GM12878 (cell line): Measurements from ENCODE around the gene MOV10L1. TPM values are rescaled to one million over a fixed set of nuclear protein-coding genes. Genes with fewer than 3 reads are reported as not detected.

Experiments
- ATAC-seq: fragments of 200-7000 bp; cut with Tn5 transposase; 3 replicates; pipeline ENCODE4 v1.9.1; 2020; ENCODE audit warnings: mild to moderate bottlenecking, moderate library complexity
- BruUV-seq: library from RNA; stranded (reverse); fragments of 400-500 nt; replicated peaks from 2 replicates; lab custom pipeline; 2021; lab: Mats Ljungman, UMichigan
- CTCF ChIA-PET: fragments of 300-600 bp; sonication (Branson Sonifier 250); formaldehyde crosslinking; extraction: SDS; loops from one replicate; lab custom pipeline; 2021; ENCODE audit warnings: inconsistent platforms; lab: Yijun Ruan, JAX
- POLR2A ChIA-PET: fragments of 350-600 bp; formaldehyde crosslinking; extraction: SDS; loops from one replicate; lab custom pipeline; 2021; ENCODE audit warnings: inconsistent platforms; lab: Charles Lee
- RAD21 ChIA-PET: fragments of 300-600 bp; sonication (Branson Sonifier 250); formaldehyde crosslinking; loops from one replicate; lab custom pipeline; 2023; ENCODE audit warnings: antibody characterized with exemption; ENCODE audit not compliant: unreplicated experiment; lab: Charles Lee
- SMC1A ChIA-PET: fragments of 300-600 bp; sonication (Branson Sonifier 250); formaldehyde crosslinking; loops from one replicate; lab custom pipeline; 2023; ENCODE audit not compliant: unreplicated experiment, uncharacterized antibody; lab: Charles Lee
- DNase-seq: peaks from one replicate; pipeline ENCODE4 v3.0.0-alpha.2; 2011; ENCODE audit warnings: low read depth, low spot score
- FAIRE-seq: peaks from 3 replicates; lab custom pipeline; 2011; peaks lifted over from hg19 to GRCh38; lab: Jason Lieb, UNC
- H2AFZ ChIP-seq: 2 replicates; pipeline ENCODE4 v1.6.0; 2011; ENCODE audit warnings: low read depth, low read length, control low read depth; ENCODE audit not compliant: control insufficient read depth
- H3K27ac ChIP-seq: 2 replicates; pipeline ENCODE4 v1.5.1; 2011; ENCODE audit warnings: control low read depth; ENCODE audit not compliant: control insufficient read depth, insufficient read depth
- H3K27me3 ChIP-seq, 2 experiments: replicated peaks in 1 of 2; 2 replicates each; pipeline versions ENCODE4 v1.6.0 to v1.6.1; 2011; ENCODE audit warnings: low read length in 1 of 2; ENCODE audit not compliant: control insufficient read depth in 2 of 2, insufficient read depth in 2 of 2
- H3K36me3 ChIP-seq, 2 experiments: 2 replicates each; pipeline ENCODE4 v1.5.1; 2011; ENCODE audit warnings: low read length in 1 of 2; ENCODE audit not compliant: control insufficient read depth in 2 of 2, insufficient read depth in 2 of 2
- H3K4me1 ChIP-seq: 2 replicates; pipeline ENCODE4 v1.6.1; 2011; ENCODE audit warnings: mild to moderate bottlenecking, low read length, moderate library complexity, mixed read lengths; ENCODE audit not compliant: control insufficient read depth, insufficient read depth
- H3K4me2 ChIP-seq: 2 replicates; pipeline ENCODE4 v1.6.0; 2011; ENCODE audit warnings: control low read depth; ENCODE audit not compliant: control insufficient read depth, insufficient read depth
- H3K4me3 ChIP-seq: fragments of 200-600 bp; sonication (generic); 2 replicates; pipeline ENCODE4 v1.5.1; 2016
- H3K79me2 ChIP-seq: 2 replicates; pipeline ENCODE4 v1.6.0; 2011; ENCODE audit warnings: low read length; ENCODE audit not compliant: control insufficient read depth, insufficient read depth
- H3K9ac ChIP-seq: 2 replicates; pipeline ENCODE4 v1.8.0; 2011; ENCODE audit warnings: low read length, control low read depth, mixed read lengths; ENCODE audit not compliant: control insufficient read depth, insufficient read depth
- H3K9me3 ChIP-seq: replicated peaks from 3 replicates; pipeline ENCODE4 v1.5.1; 2011; ENCODE audit warnings: mild to moderate bottlenecking, low read length; ENCODE audit not compliant: control insufficient read depth, insufficient read depth
- H4K20me1 ChIP-seq: 2 replicates; pipeline ENCODE4 v1.6.0; 2011; ENCODE audit not compliant: control insufficient read depth, insufficient read depth
- DPF2 ChIP-seq: fragments of 450-650 bp; IDR thresholded peaks from 2 replicates; pipeline ENCODE4 v1.6.1; 2017; ENCODE audit warnings: mild to moderate bottlenecking
- EGR1 ChIP-seq, 2 experiments: IDR thresholded peaks; 1 replicate in 1 of 2; 2 replicates in 1 of 2; pipeline ENCODE4 v1.6.1; 2011 to 2012; ENCODE audit warnings: low read depth in 2 of 2, low read length in 2 of 2, borderline replicate concordance in 1 of 2, mild to moderate bottlenecking in 1 of 2, moderate library complexity in 1 of 2
- NR2F1 ChIP-seq: fragments of 450-650 bp; conservative IDR thresholded peaks from 2 replicates; pipeline ENCODE4 v1.6.1; 2017; ENCODE audit warnings: mild to moderate bottlenecking
- POLR2A ChIP-seq: IDR thresholded peaks from 2 replicates; pipeline ENCODE4 v1.6.1; 2011; ENCODE audit warnings: low read depth, mild to moderate bottlenecking, low read length
- SMARCA5 ChIP-seq: fragments of 450-650 bp; IDR thresholded peaks from 2 replicates; pipeline ENCODE4 v1.6.1; 2017; ENCODE audit warnings: mild to moderate bottlenecking
- WGBS: methylation state at CpG from one replicate; pipeline ENCODE4 v1.1.6; 2016; ENCODE audit warnings: low lambda C conversion rate; ENCODE audit not compliant: insufficient replicate concordance, insufficient coverage; ENCODE audit errors: missing lambda C conversion rate; 5-methylcytosine and 5-hydroxymethylcytosine counted together
- in situ Hi-C: fragments of 300-500 bp; cut with MboI; formaldehyde crosslinking; loops from 9 replicates; pipeline ENCODE4 v1.14.3; 2018; ENCODE audit warnings: mixed read lengths
- intact Hi-C: fragments of 100-400 bp; cut with micrococcal nuclease; formaldehyde crosslinking; loops from one replicate; pipeline ENCODE4 v1.14.2; 2022; ENCODE audit not compliant: unreplicated experiment
- polyA plus RNA-seq, 11 experiments: library from polyadenylated mRNA; depleted of rRNA in 4 of 11; unstranded in 6 of 11; stranded (reverse) in 5 of 11; fragments of >200 nt; fragmentation: Nextera tagmentation in 4 of 11; fragmentation: Illumina TruSeq in 1 of 11; extraction: Ambion mirVana in 4 of 11; extraction: Trizol in 1 of 11; gene quantifications; 1 replicate in 1 of 11; 2 replicates in 10 of 11; pipeline versions ENCODE4 v1.2.1 to v1.2.3, GENCODE V29; 2011 to 2016; ENCODE audit warnings: inconsistent platforms in 2 of 11, missing spikeins in 2 of 11, low read depth in 1 of 11
- total RNA-seq, 4 experiments: library from RNA; depleted of rRNA in 3 of 4; stranded (reverse); fragments of >200 nt in 3 of 4; fragmentation: Illumina TruSeq in 1 of 4; extraction: Trizol in 1 of 4; gene quantifications; 2 replicates each; pipeline versions ENCODE4 v1.2.1 to v1.2.3, GENCODE V29; 2013 to 2021
- TF ChIP-seq, protein P1 (sequence below): fragments of 150-350 bp; IDR thresholded peaks from 2 replicates; pipeline ENCODE4 v1.6.1; 2014; ENCODE audit warnings: mild to moderate bottlenecking, low read depth, low read length

MOV10L1 gene
- total and polyA plus RNA-seq, 10 of the 15 experiments (the other 5 are each of a cell fraction or from before 2014, with no cell fraction given) = 0.22 TPM; not detected in 9

DNA sequence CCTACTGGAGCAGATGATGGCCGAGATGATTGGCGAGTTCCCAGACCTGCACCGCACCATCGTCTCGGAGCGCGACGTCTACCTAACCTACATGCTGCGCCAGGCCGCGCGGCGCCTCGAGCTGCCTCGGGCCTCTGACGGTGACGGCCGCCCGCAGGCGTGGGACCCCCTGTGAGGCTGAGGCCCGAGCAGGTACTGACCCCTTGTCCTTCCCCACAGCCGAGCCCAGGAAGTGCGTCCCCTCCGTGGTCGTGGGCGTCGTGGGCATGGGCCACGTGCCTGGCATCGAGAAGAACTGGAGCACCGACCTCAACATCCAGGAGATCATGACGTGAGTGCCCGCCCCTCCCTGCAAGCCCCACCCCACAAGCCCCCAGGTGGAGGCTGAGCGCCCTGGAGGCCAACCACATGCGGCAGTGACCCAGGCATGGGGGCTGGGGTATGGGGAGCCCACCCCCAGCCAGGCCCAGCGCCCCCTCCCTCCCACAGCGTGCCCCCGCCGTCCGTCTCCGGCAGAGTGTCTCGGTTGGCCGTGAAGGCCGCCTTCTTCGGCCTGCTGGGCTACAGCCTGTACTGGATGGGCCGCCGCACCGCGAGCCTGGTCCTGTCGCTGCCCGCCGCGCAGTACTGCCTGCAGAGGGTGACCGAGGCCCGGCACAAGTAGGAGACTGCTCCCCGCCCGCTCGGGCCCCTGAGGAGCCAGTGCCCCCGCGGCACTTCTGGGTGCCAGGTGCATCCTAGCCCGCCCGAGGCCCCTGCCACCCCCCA is 108.2 kb downstream of the MOV10L1 start:
- ChIA-PET CTCF (no interaction called here), SMC1A (no interaction called here), RAD21 (no interaction called here), POLR2A (no interaction called here)
- 95% methylated on average over 47 of the region's 61 CpGs for WGBS
- TF ChIP-seq DPF2 = no peak
- peak; percentile 38; the same call in 1 of the 2 replicates for TF ChIP-seq POLR2A
- peak in 1 of 2 experiments; percentile 3; a peak in 1 of 3 replicates for TF ChIP-seq EGR1 (IDR thresholded peaks at IDR 0.05; ENCODE audit: borderline replicate concordance in 1 of 2, low read depth in 2 of 2, low read length in 2 of 2)
- Histone ChIP-seq H3K9me3 (no peaks in the 10 kb centered on the region), H3K4me3 (no peak overlapping the region), H3K36me3 (peaks cover 0 to 44% of the 10 kb centered on the region in 2 experiments), H3K27ac (no peak overlapping the region), H4K20me1 (no peaks in the 10 kb centered on the region), H3K9ac (no peak overlapping the region), H3K4me1 (peaks cover 31% of the 10 kb centered on the region), H2AFZ (no peak overlapping the region), H3K79me2 (peaks cover 27% of the 10 kb centered on the region), H3K27me3 (no peaks in the 10 kb centered on the region), H3K4me2 (no peak overlapping the region)
- DNase-seq (no peak), FAIRE-seq (no peak), ATAC-seq (no peak)
- no TSS peak for BruUV-seq
- intact Hi-C loops (loop anchor here (10.0 kb wide), 1 partner anchor 263 kb away; no protein-coding TSS in a partner anchor), in situ Hi-C loops (no loop called here)

DNA sequence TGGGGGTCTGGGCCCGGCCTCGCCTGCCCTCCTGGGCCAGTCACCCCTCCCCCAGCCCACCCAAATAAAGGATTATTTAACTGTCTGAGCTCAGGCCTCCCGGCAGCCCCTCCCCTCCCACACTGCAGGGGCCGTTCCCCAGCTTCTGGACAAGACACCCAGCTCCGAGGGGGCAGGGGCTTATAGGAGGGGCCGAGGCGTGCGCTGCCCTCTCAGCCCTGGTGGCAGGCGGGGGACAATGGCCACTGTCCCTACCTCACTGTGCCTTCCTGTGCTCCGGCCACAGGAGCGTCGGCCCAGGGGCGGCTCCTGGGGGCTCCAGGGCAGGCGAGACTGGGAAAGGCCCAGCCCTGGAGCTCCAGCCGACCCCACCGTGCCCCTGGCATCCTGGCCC is 108.8 kb downstream of the MOV10L1 start:
- in situ Hi-C loops (no loop called here), intact Hi-C loops (loop anchor here (10.0 kb wide), 1 partner anchor 264 kb away; no protein-coding TSS in a partner anchor)
- Histone ChIP-seq H3K79me2 (peaks cover 22% of the 10 kb centered on the region), H3K4me3 (no peak overlapping the region), H3K36me3 (peaks cover 2 to 38% of the 10 kb centered on the region in 2 experiments), H3K27me3 (no peaks in the 10 kb centered on the region), H2AFZ (no peak overlapping the region), H3K9me3 (no peaks in the 10 kb centered on the region), H3K4me2 (no peak overlapping the region), H3K4me1 (peaks cover 26% of the 10 kb centered on the region), H3K9ac (no peak overlapping the region), H3K27ac (no peak overlapping the region), H4K20me1 (no peaks in the 10 kb centered on the region)
- CTCF ChIA-PET = no interaction called here
- SMC1A ChIA-PET = no interaction called here
- RAD21 ChIA-PET = no interaction called here
- no peak for DNase-seq
- no peak for FAIRE-seq
- no peak for TF ChIP-seq SMARCA5
- no peak for TF ChIP-seq NR2F1
- TF ChIP-seq POLR2A = peak; percentile 33; the same call in 1 of the 2 replicates
- TF ChIP-seq, protein P1, sequence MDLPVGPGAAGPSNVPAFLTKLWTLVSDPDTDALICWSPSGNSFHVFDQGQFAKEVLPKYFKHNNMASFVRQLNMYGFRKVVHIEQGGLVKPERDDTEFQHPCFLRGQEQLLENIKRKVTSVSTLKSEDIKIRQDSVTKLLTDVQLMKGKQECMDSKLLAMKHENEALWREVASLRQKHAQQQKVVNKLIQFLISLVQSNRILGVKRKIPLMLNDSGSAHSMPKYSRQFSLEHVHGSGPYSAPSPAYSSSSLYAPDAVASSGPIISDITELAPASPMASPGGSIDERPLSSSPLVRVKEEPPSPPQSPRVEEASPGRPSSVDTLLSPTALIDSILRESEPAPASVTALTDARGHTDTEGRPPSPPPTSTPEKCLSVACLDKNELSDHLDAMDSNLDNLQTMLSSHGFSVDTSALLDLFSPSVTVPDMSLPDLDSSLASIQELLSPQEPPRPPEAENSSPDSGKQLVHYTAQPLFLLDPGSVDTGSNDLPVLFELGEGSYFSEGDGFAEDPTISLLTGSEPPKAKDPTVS = no peak
- BruUV-seq = no TSS peak
- WGBS = 90% methylated on average over 16 of the region's 16 CpGs
- POLR2A ChIA-PET = no interaction called here
- ATAC-seq = no peak
